T-helper 1 cell (primary cell): ENCODE measurements around the gene MNAT1.
"Not testable (repeated sequence)": the region's sequence is repeated elsewhere in the genome, so short reads cannot be mapped to it uniquely, and the experiment has no call there.

Experiments used
- DNase-seq, 5 donors: peaks; one replicate each; pipeline ENCODE4 v3.0.0-alpha.2; 2012 to 2020
- total RNA-seq, 4 donors: gene quantifications; one replicate each; lab custom pipeline; 2026; lab: John Stamatoyannopoulos, UW

The MNAT1 gene
- total RNA-seq = 9.1 to 12.4 (median 11.2) reads per million in 4 donors

DNA sequence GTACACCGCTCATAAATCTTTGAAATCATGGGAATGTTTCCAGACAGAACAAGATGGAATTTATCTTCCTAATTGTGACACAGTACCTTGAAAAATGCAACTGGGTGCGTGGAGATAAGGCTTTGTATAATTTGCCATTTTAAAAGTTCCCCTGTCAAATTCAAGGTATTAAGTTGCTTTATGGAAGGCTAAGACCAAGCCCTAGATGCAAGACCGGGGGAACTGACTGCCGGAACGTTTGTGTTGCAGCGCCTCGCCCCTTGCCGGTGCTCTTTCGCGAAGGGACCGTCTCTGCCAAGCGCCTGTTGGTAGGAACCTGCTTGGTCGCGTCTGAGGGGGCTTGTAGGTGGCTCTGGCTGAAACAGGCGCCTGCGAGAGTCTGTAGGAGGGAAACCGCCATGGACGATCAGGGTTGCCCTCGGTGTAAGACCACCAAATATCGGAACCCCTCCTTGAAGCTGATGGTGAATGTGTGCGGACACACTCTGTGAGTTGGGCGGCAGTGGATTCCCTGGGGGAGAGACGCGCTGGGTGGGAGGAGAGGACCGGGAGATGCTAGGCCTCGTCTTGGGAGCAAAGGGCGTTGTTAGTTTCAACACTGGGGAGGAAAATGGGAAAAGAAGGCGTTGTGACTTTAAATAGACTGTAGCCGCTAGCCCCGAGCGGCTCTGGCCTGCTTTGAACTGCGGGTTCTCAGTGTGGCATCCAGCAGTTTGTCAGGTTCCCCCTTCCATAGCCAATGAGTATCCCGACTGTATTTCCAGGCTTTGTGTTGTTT lies at the start of gene MNAT1:
MNAT1 (plus strand) TSS at position 297 of the 778 bp plus-strand sequence; CDS start at position 399, 102 bp downstream.
- DNase-seq = peak; percentile 26 to 78 (median 57)

DNA sequence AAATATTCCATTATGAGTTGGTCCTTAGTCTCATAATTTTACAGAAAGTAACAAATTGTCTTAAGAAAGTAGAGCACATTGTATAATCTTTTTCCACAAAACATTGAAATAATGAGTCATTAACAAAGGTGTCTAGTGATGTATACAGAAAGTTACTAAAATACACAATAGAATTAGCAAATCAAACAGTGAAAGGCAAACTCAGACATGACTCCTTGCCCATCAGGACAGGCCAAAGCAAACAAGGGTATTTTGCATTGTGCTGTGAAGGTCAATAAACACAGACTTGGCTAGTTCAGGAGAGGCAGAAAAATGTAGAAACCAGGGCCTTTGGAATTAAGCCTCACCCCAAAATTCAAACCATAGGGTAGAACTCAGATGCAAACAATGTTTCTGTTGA lies 47.7 kb upstream of the MNAT1 start:
- no peak for DNase-seq

DNA sequence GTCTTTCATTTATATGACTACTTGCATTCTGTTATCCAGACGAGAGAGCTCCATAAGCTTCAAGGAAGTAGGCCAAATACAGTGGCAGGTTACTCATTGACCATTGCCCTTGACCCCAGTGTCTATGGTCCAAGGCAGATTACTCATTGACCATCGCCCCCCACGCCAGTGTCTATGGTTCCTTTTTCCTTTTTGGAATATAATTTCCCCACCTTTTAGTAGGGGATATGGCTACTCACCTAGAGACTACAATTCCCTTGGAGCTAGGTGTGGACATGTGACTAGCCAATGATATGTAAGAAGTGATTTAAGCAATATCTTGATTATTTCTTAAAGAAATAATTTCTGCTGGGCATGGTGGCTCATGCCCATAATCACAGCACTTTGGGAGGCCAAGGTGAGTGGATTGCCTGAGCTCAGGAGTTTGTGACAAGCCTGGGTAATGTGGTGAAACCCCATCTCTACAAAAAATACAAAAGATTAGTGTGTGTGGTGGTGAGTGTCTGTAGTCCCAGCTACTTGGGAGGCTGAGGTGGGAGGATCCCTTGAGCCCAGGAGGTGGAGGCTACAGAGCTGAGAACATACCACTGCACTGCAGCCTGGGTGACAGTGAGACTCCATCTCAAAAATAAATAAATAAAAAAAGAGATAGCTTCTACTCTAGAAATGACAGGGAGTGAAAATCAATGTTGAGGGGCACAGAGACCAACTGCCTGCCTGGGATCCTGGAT lies 43.0 kb upstream of the MNAT1 start:
- DNase-seq = no peak

DNA sequence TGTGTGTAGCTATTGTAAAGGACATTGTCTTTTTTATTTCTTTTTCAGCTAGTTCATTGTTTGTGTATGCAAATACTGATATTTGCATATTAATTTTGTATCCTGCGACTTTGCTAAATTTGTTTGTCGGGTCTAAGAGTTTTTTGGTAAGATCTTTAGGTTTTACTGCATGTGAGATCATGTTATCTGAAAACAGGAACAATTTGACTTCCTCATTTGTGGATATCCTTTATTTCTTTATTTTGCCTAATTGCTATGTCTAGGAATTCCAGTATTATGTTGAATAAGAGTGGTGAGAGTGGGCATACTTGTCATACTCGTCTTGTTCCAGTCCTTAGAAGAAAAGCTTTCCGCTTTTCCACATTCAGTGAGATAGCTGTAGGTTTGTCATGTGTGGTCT lies 39.2 kb upstream of the MNAT1 start:
- no peak for DNase-seq

GRCh38 chr14:60700598-60700997 lies 34.0 kb upstream of the MNAT1 start:
- DNase-seq = no peak

GRCh38 chr14:60705100-60705499 lies 29.5 kb upstream of the MNAT1 start:
- DNase-seq = no peak

DNA sequence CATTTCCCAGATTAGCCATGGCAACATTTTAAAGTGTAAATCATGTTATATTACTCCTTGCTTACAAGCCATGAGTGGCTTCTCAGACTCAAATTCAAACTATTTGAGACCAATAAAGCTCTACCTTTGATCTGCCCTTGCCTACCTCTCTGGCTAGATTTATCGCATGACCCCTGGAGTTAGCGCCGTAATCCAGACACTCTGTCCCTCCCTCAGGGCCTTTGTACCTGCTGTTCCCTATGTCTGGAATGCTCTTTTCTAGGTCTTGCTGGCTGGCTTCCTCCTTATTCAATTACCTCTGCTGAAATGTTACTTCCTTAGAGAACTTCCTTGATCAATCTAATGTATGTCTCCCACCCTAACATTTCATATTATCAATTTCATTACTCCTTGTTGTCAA lies 26.7 kb upstream of the MNAT1 start:
- no peak for DNase-seq

DNA sequence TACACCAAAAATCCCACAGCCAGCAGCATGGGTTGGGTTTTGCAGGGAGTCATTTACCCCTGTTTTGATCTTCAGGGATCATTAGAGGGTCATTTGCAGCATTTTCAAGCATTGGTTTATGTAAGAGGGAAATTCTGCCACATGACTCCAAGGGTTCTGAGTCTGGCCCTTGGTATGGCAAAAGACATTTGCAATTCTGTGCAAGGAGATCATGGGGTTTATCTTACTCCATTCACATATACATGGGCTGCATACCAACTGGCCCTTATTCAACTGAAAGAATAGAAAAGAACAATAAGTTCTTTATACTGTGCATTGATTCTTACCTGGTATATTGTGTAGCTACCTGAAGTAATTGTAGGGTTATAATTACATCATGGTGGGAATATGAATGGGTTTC lies 24.1 kb upstream of the MNAT1 start:
- no peak for DNase-seq

GRCh38 chr14:60713513-60713912 lies 21.0 kb upstream of the MNAT1 start:
- DNase-seq = no peak

DNA sequence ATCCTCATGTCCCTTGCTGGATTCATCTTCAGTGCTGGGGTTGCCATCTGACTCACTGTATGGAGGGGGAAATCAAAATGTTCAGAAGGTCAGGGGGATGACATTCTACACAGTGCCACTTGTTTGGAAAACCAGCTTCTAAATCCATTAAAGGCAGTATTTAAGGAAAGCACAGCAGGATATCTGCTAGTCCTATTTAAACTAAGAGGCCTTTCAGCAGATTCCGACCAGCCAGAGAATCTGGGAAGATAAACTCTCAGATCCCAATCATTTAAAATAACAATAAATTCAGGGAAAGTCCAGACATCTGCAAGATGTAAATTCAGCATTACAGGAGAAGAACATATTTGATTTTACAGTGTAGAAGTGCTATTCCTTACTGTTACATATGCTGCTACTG lies 14.2 kb upstream of the MNAT1 start:
- DNase-seq = no peak

GRCh38 chr14:60720962-60721325 lies 13.6 kb upstream of the MNAT1 start:
- no peak for DNase-seq

DNA sequence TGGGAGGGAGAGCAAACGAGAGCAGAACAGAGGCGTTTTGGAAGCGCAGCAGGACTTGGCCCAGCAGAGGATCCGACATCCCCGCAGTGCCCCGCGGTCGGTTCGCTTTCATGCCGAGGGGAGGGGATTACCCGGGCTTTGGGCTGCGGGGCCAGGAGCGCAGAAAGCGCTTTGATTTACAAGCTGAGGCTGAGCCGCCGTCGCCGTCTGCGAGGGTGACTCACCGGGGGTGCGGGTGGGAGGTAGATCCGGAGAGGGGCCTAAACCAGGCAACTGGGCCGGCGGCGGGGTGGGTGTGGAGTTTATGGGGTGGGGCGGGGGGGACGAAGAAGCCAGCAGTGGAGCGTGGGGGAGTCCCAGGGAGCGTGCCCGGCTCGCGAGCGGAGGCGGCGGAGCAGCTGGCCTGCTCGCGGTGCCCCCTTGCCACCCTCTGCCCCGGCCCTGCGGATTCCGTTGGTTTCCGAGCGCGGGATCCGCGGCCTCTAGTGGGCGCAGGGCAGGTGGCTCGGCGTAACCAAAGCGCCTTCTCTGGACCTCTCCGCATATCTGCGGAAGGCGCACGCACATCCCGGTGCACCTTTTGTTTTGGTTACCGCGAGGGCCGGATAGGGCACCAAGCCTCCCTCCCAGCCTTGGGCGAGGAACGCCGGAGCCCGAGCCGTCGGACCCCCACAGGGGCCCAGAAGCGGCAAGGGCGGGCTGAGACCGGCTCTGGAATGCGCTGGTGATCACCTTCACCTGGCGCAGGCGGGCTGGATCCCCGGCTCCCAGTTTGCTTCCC lies 13.0 kb upstream of the MNAT1 start:
- DNase-seq = peak in 4 of 5 donors; percentile 20 to 38 (median 26)

DNA sequence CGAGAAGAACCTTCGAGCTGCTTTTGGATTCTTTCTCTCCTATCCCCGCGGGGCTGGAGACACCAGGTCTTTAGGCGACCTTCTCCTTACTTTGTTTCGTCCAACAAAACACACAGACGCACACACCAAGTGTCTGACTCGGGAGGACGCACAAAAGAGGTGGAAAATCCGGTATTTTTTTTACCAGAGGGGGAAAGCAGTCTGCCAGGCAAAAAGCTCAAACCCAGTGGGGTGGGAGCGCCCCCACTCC lies 12.5 kb upstream of the MNAT1 start:
- DNase-seq = no peak

GRCh38 chr14:60722357-60723115 lies 12.0 kb upstream of the MNAT1 start:
- DNase-seq = peak in 1 of 5 donors; percentile 20

DNA sequence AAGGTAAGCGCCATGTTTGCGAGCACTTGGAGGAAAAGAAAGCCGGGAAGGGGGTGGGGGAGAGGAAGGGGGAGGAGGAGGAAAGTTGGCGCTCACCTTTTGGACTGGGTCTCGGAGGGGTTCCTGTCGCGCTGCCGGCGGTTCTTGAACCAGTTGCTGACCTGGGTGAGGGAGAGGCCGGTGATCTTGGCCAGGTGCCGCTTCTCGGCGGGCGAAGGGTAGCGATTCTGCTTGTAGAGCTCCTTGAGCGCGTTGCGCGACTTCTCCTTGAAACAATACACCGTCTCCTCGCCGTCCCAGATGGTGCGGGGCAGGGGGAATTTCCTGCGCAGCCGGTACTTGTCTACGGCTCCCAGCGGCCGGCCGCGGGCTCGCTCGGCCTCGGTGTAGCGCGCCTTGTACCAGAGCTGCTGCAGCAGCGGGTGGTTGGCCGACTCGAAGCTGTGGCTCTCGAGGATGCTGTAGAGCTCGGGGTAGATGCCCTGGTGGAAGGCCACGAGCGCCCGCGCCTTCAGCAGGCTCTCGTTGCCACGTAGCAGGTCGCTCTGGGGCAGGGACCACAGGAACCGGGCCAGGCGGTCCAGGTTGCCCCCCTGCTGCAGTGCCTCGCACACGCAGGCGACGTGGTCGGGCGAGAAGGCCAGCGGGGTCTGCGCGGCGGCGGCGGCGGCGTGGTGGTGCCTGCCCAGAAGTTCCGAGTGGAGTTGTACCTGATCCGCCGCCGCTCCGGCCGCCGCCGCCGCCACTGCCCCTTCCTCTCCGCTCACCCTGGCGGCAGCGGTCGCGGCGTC lies 11.2 kb upstream of the MNAT1 start:
- DNase-seq = peak in 3 of 5 donors; percentile 5 to 47 (median 16)

DNA sequence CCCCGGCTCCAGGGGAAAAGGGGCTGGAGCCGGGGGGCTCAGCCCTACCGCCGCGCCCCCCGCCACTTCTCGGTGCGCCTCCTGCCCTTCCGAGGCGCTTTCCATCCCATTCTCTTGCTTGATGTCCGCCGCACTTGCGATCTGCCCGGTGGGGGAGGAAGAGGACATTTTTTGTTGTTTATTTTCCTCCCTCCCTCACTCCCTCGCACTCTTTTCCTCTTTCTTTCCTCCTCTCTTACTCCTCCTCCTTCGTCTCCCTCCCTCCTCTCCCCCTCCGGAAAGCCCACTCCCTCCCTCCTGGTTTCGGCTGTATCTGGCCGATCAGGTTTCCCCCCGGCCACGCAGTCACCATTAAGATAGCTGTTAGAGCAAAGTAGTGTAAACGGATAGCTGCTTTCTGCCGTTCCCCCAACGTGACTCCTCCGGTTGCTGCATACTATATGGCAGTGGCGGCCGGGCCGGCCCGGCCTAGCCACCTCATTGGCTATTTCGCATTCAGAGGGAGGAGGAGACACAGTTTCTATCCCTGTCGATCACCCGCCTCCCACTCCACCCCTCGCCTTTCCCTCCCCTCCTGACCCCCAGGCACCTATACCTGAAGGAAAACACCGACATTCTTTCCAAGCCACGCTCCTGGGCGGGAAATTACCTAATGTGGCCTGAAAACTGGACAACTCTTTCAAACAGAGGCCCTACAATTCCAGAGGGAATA lies 10.5 kb upstream of the MNAT1 start, which contains the start of gene SIX4:
SIX4 (minus strand) TSS at position 445 of the 712 bp plus-strand sequence; CDS start at position 168, 277 bp downstream.
- DNase-seq = peak in 1 of 5 donors; percentile 33

DNA sequence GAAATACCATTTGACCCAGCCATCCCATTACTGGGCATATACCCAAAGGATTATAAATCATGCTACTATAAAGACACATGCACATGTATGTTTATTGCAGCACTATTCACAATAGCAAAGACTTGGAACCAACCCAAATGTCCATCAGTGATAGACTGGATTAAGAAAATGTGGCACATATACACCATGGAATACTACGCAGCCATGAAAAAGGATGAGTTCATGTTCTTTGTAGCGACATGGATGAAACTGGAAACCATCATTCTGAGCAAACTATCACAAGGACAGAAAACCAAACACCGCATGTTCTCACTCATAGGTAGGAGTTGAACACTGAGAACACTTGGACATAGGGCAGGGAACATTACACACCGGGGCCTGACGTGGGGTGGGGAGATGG lies 3.3 kb upstream of the MNAT1 start:
- not testable (repeated sequence) for DNase-seq

DNA sequence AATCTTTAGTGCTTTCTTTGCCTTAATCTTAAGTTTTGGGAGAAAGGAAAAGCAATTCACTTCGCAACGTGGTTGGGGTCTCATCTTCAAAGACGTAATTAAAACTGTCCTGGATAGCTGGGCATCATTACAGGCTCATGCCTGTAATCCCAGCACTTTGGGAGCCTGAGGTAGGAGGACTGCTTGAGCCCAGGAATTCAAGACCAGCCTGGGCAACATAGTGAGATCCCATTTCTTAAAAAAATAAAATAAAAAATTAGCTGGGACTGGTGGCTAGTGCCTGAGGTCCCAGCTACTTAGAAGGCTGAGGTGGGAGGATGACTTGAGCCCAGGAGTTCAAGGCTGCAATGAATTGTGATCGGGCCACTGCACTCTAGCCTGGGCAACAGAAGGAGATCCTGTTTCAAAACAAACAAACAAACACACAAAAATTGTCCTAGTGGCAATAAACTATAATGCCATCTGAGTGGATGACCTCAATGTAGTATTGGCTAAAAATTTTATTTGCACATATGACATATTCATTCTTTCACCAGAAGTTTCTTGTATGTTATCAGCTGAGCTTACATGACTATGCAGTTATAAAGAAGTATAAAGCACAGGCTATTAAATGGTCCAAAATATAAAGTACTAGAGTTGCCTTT lies 1.6 kb upstream of the MNAT1 start:
- DNase-seq = no peak

DNA sequence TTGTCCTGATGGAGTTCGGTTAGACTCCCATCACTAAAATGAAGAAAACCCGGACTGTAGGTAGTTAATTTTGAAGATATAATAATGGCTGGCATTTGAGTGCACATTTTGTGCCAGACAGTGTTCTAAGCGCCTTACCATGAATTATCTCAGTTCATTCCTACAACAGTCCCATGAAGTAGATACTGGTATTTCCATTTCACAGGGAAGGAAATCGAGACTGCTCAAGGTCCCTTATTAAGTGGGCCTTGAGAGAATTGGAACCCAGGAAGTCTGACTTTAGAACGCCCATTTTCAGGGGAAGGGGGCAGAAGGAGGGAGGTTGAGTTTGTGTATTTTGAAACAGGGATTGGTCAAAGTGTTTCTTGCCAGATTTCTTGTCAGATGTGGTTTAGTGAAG lies 855 bp downstream of the MNAT1 start:
- DNase-seq = no peak

GRCh38 chr14:60736494-60736893 lies 1.9 kb downstream of the MNAT1 start:
- DNase-seq = no peak
